8988T (cell line): ENCODE measurements around the gene PRICKLE3.

Source experiments
- DNase-seq: peaks from one replicate; pipeline ENCODE4 v3.0.0; 2011

Gene PRICKLE3, protein sequence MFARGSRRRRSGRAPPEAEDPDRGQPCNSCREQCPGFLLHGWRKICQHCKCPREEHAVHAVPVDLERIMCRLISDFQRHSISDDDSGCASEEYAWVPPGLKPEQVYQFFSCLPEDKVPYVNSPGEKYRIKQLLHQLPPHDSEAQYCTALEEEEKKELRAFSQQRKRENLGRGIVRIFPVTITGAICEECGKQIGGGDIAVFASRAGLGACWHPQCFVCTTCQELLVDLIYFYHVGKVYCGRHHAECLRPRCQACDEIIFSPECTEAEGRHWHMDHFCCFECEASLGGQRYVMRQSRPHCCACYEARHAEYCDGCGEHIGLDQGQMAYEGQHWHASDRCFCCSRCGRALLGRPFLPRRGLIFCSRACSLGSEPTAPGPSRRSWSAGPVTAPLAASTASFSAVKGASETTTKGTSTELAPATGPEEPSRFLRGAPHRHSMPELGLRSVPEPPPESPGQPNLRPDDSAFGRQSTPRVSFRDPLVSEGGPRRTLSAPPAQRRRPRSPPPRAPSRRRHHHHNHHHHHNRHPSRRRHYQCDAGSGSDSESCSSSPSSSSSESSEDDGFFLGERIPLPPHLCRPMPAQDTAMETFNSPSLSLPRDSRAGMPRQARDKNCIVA

DNA sequence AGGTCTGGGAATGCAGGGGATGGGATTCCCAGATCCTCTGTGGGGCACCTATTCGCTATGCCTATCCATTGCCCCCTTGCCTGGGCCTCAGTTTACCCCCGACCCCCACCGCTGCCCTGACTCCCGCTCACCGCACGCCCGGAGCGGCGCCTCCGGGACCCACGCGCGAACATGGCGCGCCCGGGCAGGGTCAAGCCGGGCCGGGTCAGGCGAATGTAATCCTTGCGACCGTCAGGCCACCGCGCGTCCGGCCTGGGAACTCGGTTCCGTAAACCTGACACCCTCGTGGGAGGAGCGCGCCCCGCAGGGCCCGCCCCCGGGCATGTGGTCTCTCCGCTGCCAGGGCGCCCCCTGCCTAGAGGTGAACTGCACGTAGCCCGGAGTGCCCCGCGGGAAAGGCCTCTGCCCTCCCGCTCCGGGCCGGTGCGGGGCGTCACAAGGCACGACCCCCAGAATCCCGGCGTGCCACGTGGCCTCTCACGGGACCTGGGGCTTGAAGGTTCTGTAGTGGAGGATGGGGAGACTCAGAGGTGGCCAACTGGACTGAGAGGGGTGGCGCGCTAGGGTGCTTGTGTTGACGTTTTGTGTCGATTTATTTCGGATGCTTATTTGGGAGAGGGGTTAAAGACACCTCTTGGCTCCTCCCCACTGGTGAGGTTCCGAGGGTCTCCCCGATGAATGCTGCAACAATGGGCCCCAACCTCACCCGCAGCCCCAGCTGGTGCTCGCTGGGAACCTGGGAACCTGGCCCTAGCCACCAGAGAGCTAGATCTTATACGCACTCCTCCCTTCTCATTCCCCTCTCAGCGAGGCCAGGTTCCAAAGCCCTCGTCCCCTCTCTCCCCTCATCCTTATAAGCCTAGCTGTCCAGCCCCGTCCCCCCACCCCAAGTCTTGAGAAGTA, at the start of gene PRICKLE3:
TSS of gene PRICKLE3 (minus strand) at position 249 of the 903 bp plus-strand sequence. CDS start at position 173, 76 bp downstream.
- peak; percentile 67 for DNase-seq

DNA sequence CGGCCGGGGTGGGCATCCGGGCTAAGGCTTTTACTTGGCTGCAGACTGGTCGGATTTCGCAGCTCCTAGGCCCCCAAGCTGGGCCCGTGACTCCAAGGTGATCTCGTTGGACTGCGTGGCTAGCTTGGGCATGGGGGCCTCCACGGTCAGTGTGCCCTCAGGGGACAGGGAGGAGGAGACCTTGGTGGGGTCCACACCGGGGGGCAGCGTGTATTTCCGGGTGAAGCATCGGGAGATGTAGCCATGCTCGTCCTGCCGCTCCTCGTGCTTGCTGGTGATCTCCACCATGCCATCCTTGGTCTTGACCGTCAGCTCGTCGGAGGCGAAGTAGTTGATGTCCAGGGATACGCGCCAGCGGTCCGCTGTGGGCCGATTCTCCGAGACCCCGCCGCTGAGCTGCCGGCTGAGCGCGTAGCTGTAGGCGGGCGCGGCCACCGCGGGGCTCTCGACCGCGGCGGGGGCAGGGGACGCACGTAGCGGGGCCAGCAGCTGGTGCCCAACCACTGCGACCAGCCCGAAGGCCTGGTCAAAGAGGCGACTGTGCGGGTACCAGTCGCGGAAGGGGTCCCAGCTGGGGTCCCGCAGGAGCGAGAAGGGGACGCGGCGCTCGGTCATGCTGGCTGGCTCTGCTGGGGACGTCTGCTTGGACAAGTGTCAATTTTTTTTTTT, 47.8 kb upstream of the PRICKLE3 start:
- DNase-seq: no peak

DNA sequence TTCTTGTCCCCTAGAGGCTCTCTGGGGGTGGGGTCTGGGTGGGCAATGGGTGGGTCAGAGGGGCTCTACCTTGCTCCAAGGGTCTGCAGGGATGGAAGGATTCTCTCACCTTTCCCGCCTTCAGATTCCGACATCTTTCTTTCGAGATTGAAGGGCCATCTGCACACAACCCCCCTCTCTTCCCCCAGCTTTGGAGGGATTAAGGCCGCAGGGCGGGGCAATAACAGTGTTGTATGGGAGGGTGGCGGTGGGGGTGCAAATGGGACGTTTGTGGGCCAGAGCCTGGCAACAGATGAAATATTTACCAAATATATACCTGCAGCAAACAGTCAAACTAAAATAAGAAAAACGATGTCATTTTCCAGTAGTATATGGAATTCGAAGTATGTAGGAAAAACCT, 47.0 kb upstream of the PRICKLE3 start, which contains the start of gene CACNA1F:
TSS of gene CACNA1F (minus strand) at position 165 of the 400 bp plus-strand sequence. CDS start at position 134, 31 bp downstream.
- DNase-seq: no peak

DNA sequence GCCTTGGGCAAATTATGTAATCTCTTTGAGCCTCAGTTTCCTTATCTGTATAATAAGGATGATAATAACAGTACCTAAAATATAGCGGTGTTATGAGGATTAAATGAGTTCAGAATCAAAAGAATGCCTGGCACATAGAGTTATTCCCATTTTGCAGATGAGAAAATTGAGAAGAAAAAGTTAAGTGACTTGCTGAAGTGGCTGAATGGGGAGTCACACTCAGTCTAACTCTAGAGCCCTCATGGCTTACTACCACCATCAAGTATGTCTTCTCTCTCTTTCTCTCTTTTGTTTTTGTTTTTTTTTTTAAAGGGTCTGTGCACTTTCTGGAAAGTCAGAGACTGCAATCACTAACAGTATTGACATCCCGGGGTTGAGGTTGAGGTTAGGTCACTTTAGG, 46.4 kb upstream of the PRICKLE3 start:
- no peak for DNase-seq

DNA sequence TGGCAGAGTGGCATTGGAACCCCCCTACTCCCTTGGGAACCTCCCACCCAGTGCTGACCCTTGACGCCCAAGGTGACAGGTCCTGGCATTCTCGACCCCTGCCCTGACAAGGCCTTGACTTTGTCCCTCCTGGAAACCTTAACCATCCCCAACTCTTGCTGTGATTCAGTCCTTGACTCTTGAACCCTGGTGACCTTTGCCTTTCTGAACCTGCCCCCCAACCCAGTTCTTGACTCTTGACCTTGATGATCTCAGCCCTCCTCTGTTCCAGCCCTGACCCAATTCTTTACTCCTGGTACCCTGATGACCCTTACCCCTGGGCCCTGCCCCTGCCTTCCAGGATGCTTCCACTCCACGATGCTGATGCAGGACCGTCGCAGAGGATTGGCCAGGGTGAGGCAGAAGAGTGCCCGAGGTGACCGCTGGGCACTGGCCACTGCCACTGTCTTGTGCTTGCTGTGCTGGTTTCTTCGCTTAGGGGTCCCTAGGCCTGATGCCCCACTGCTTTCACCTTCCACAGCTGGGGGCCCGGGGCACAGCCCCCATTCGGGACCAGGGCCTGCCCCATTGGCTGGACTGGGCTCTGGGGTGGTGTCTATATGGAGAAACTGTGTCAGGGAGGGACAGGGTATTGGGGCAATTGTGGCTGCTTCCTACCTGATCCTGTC, 45.3 kb upstream of the PRICKLE3 start:
- DNase-seq: no peak

DNA sequence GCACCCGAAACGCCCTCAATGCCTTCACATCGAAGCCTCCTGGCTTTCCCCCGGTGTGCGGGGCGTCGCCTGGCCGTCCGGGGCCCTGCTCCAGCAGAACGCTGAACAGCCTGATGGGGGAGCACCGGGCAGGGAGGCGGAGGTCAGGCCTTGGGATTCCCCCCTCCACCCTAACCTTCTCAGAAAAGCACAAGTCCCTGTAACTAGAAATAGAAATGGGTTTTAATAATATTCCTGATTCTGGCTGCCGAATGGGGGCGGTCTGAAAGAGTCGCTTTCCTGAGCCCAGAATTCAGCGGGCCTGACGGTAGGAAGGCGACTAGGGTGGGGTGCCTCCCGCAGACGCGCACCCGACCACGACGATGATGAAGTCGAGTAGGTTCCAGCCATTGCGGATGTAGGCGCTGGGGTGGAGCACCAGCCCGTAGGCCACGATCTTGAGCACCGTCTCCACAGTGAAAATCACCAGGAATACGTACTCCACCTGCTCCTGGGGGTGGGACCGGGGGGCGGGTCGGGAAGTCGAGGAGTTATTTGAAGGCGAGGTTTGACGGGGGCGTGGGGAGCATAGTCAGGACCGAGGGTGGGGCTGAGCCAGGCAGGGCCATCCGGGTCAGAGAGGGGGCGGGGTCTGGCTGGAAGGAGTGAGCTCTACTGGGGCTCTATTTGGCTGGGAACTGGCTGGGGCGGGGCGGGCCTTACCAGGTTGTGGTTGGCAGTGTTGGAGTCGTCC, 44.5 kb upstream of the PRICKLE3 start:
- DNase-seq: no peak

DNA sequence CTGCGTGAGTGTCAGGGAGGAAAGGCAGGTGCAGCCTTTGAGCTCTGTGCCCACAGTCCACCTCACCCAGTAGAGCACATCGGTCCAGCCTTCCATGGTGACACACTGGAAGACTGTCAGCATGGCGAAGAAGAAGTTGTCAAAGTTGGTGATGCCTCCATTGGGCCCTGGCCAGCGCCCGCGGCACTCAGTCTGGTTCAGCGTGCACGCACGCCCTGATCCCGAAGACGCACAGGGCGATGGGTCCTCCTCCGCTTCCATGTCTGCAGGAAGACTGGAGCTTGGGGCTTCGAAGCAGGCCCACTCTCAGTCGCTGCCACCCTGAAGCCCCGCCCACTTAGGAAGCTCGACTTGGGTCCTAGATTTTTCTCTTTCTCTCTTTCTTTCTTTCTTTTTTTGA, 42.0 kb upstream of the PRICKLE3 start:
- DNase-seq: no peak

DNA sequence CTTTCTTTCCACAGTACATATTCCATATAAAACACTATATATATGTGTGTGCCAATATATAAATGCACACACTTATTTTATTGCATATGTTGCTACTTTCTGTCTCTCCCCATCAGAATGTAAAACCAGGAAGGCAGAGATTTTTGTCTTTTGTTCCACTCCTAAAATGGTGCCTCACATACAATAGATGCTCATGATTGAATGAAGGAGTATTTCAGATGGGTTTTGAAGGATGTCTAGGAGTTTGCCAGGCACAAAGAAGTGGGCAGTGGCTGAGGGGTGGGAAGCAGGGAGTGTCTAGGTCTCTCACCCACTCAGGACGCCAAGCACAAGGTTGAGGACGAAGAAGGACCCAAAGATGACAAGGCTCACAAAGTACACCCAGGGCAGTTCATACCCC, 41.6 kb upstream of the PRICKLE3 start:
- DNase-seq: no peak

DNA sequence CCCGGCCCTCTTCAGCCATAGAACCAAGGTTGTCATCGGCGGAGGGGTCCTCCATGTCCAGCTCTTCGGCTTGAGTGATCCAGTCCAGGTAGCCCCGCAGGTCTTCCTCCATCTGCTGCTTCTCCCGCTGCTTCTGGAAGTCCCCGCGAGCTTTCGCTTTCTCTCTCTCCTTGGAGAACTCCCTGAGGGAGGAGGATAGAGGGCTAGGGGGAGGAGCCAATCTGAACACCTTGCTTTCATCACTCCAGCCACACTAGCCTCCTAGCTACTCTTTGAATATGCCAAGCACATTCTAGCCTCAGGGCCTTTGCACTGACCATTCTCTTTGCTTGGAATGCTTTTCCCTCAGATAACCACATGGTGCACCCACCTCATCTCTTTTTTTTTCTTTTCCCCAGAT, 40.8 kb upstream of the PRICKLE3 start:
- no peak for DNase-seq

DNA sequence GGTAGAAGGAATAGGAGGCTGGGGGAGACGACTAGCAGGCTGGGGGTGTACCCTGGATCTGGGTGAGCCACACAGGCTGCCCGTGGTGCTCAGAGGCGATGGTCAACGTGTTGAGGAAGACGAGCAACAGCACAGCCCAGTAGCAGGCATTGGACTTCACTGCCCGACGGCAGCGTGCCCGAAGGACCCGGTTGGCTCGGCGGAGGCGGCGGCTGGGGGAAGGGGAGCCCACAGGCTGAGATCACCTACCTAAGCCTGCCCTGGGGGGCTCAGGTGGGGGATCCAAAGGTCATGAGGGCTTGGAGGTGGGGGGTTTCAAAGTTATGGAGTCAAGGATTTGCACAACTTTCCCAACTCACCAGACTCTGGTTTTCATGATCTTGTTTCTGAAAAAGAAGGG, 39.7 kb upstream of the PRICKLE3 start:
- DNase-seq: no peak

DNA sequence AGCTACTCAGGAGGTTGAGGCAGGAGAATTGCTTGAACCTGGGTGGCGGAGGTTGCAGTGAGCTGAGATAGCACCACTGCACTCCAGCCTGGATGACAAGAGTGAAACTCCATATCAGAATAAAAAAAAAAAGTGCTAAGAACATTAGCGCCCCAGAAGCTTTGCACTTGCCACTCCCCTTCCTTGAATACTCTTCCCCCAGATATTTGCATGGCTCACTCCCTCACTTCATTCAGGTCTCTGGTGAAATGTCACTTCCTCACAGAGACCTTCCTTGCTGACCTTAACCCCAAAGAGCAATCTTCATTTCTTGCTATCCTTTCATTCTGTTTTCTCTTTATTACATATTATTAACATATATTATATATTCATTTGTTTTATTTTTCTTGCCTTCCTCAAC, 35.7 kb upstream of the PRICKLE3 start:
- no peak for DNase-seq

DNA sequence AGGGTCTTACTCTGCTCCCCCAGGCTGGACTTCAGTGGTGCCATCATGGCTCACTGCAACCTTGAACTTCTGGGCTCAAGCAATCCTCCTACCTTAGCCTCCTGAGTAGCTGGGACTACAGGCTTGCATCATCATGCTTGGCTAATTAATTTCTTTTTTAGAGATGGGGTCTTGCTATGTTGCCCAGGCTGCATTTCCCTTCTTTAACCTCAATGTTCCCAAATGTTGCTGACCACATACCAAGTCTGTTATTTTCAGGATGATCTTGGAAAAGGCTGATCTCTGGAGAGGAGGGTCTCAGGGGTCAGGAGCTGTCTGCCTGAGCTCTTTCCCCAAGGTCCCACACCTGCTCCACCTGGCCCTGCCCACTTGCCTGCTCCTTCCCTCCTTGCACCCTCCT, 33.9 kb upstream of the PRICKLE3 start:
- no peak for DNase-seq

DNA sequence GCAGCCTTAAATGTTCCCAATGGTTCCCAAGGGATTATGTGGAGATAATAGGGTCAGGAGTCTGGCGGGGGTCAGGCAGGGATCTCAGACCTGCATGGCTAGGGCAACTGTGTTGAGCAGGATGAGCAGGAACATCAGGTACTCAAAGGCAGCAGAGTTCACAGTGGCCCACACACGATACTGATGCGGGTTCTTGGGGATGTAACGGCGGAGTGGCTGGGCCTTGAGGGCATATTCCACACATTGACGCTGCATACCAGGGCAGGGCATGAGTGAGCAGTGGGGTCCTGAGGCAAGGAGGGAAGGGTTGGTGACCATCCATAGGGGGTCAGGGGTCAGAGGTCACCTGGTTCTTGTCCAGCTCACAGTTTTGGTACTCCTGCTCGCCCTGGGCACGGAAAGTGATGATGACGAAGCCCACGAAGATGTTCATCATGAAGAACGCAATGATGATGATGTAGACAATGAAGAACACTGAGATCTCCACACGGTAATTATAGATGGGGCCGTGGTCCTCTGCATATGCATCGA, 28.9 kb upstream of the PRICKLE3 start:
- no peak for DNase-seq

DNA sequence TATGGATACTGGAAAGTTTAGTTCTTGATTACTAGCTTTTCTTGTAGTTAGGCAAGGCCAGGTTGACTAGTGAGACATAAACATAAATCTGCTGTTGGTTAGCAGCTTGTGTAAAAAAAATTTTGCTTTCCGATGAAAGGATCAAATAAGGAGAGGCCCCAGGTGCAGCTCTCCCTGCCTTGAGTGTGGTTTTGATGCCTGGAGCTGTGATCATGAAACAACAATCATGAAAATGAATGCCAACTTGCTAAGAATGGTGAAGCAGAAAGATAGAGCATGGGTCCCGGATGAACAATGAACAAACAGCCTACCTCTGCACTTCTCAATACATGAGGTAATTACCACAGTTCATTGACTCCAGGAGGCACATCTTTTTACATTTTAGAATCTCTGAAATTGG, 28.2 kb upstream of the PRICKLE3 start:
- no peak for DNase-seq

DNA sequence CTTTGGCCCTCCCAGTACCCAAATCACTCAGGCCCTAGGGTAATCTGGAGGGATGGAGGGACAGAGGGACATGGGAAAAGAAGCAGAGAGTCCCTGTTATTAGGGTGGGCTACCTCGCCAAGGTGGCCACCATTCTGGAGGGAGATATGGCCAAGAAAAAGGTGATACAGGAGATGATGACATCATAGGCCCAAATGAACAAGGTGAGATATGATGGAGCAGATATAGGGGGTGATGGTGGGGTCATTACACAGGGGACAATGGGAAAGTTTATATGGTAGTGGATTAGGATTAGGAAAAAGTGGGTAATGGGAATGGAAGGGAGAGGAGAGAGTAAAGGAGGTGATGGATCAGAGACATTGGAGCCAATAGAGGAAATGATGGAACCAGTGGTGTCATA, 26.7 kb upstream of the PRICKLE3 start:
- no peak for DNase-seq

DNA sequence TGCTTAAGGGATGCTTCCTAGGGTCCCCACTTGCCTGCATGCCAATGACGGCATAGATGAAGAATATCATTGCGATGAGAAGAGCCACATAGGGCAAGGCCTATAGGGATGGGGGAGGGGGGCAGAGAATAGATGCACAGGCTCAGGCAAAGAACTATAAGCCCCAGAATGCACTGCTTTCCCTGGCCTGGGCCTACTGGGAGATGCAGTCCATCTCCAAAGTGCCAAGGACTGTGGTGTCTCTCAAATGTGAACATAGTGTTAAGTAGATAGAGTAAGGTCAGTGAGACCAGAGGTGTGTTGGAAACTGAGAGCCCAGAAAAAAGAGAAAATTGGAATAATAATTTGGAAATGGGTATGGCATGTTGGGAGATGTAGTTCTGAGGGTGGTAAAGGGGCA, 26.0 kb upstream of the PRICKLE3 start:
- DNase-seq: no peak

DNA sequence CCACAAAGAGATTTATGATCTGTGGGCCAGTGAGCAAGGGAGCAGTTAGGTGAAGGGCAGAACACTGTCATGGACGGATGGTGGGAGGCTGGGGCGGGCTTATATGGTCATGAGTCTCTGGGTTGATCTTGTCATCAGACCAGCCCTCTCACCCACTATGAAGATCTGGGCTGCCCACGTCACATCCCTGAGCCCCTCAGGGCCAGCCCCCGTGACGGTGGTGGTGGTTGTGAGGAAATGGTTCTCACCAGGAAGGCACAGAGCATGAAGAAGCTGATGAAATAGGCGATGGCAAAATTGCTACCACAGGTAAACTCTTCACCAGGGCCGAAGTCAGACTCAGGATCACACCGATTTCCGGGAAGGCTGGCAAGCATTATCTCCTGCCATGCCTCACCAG, 24.9 kb upstream of the PRICKLE3 start:
- DNase-seq: no peak

DNA sequence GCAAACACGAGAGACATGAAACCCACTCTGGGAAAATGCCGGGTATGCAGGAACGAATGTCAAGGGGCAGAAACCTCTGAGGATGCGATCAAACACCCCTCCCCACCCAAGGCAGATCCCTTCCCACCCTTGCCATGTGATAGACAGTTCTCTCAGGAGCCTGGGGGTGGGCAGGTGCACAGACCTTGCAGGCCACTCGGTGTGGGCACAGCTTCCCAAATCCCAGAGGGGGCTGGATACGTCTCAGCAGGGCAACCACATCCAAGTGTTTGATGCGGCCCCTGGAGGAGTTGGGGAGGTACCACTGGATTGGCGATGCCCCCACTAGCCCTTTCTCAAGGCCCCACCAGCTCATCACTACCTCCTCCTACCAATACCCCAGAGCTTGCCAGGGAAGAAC, 24.2 kb upstream of the PRICKLE3 start:
- no peak for DNase-seq

DNA sequence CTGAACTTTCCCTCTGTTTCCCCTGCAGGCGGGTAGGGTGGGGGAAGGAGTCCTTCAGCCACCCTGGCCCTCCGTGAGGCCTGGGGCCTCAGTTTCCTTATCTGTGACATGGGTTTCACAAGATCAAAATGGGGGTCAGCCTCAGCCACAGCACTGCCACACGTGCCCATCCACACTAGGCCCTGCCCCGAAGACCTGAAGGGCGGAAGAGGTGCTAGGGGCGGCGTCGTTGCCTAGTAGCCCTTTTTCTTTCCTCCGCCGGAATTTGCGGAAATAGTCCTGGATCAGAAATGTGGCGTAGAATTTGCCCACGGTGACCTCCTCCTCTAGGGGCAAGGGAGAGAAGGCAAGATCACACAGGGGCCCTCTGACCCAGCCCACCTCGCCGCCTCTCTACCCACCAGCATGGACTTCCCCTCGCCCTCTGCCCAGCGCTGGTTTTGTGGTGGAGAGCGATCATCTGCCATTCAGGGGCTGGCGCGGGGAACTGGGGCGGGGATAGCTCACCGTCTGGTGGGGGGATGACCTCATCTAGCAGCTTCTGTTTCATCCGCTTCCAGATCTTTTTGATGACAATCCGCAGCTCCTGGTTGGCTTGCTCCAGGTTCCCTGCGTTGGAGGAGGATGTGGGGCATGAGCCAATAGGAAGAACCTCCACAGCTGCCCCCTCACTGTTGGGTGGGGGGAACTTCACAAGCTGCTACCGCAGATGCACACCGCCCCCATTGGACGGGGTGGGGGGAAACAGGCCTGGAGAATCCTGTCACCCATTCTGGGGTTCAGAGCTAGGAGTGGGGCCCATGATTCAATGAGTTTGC, 23.5 kb upstream of the PRICKLE3 start:
- DNase-seq: no peak

DNA sequence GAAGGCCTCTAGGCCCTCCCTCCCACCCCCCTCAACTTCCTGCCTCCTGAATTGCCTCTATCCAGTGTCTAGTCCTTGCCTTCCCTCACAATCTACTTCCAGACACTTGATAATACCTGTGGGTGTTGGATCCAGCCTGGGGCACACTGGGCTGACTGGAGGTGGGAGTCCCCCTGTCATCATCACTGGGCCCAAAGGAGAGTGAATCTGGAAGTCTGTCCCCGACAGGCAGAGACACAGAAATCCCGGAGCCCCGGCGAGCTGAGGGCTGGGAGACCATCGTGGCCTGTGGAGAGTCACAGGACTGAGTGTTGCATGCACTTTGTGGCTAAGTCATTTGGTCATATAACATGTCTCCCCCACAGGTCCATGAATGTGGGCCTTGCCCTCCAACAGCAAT, 22.2 kb upstream of the PRICKLE3 start:
- DNase-seq: no peak
